ENCODE data around the gene INCA1.

DNA sequence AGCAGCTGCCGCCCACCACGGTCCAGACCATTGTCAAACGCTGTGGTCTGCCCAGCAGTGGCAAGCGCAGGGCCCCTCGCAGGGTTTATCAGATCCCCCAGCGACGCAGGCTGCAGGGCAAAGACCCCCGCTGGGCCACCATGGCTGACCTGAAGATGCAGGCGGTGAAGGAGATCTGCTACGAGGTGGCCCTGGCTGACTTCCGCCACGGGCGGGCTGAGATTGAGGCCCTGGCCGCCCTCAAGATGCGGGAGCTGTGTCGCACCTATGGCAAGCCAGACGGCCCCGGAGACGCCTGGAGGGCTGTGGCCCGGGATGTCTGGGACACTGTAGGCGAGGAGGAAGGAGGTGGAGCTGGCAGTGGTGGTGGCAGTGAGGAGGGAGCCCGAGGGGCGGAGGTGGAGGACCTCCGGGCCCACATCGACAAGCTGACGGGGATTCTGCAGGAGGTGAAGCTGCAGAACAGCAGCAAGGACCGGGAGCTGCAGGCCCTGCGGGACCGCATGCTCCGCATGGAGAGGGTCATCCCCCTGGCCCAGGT is 24.9 kb upstream of the INCA1 start:
- TF ChIP-seq, protein P1, sequence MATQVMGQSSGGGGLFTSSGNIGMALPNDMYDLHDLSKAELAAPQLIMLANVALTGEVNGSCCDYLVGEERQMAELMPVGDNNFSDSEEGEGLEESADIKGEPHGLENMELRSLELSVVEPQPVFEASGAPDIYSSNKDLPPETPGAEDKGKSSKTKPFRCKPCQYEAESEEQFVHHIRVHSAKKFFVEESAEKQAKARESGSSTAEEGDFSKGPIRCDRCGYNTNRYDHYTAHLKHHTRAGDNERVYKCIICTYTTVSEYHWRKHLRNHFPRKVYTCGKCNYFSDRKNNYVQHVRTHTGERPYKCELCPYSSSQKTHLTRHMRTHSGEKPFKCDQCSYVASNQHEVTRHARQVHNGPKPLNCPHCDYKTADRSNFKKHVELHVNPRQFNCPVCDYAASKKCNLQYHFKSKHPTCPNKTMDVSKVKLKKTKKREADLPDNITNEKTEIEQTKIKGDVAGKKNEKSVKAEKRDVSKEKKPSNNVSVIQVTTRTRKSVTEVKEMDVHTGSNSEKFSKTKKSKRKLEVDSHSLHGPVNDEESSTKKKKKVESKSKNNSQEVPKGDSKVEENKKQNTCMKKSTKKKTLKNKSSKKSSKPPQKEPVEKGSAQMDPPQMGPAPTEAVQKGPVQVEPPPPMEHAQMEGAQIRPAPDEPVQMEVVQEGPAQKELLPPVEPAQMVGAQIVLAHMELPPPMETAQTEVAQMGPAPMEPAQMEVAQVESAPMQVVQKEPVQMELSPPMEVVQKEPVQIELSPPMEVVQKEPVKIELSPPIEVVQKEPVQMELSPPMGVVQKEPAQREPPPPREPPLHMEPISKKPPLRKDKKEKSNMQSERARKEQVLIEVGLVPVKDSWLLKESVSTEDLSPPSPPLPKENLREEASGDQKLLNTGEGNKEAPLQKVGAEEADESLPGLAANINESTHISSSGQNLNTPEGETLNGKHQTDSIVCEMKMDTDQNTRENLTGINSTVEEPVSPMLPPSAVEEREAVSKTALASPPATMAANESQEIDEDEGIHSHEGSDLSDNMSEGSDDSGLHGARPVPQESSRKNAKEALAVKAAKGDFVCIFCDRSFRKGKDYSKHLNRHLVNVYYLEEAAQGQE (IDR thresholded peaks at IDR 0.05; ENCODE audit: borderline replicate concordance) = no peak
- TF ChIP-seq MXI1 (conservative IDR thresholded peaks at IDR 0.05; ENCODE audit: poor library complexity, severe bottlenecking) (no peak), EP300 (conservative IDR thresholded peaks at IDR 0.05; ENCODE audit: poor library complexity, severe bottlenecking) (no peak), POLR2AphosphoS5 (IDR thresholded peaks at IDR 0.05) (no peak), SMC3 (conservative IDR thresholded peaks at IDR 0.05; ENCODE audit: poor library complexity) (no peak)
- TF ChIP-seq, protein P2, sequence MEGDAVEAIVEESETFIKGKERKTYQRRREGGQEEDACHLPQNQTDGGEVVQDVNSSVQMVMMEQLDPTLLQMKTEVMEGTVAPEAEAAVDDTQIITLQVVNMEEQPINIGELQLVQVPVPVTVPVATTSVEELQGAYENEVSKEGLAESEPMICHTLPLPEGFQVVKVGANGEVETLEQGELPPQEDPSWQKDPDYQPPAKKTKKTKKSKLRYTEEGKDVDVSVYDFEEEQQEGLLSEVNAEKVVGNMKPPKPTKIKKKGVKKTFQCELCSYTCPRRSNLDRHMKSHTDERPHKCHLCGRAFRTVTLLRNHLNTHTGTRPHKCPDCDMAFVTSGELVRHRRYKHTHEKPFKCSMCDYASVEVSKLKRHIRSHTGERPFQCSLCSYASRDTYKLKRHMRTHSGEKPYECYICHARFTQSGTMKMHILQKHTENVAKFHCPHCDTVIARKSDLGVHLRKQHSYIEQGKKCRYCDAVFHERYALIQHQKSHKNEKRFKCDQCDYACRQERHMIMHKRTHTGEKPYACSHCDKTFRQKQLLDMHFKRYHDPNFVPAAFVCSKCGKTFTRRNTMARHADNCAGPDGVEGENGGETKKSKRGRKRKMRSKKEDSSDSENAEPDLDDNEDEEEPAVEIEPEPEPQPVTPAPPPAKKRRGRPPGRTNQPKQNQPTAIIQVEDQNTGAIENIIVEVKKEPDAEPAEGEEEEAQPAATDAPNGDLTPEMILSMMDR (IDR thresholded peaks at IDR 0.05; ENCODE audit: poor library complexity, severe bottlenecking) = no peak

All from neural cell (in vitro differentiated cells).